ENCODE data around the gene INAFM1.
A peak's percentile ranks its signal among the peaks of the same experiment; 100 is the strongest.

GRCh38 chr19:47296036-47296435 lies 21.4 kb downstream of the INAFM1 start:
- peak; percentile 80 for TF ChIP-seq CTCF (IDR thresholded peaks at IDR 0.05)
- no peak for TF ChIP-seq CREB1 (CRISPR knock-in tag; IDR thresholded peaks at IDR 0.05)
- no peak for TF ChIP-seq TEAD4 (CRISPR knock-in tag; IDR thresholded peaks at IDR 0.05)
- TF ChIP-seq ATF6 (CRISPR knock-in tag; IDR thresholded peaks at IDR 0.05) = no peak
- no peak for TF ChIP-seq STAT6 (CRISPR knock-in tag; conservative IDR thresholded peaks at IDR 0.05; ENCODE audit: low read depth)
- no peak for TF ChIP-seq SMAD3 (CRISPR knock-in tag; IDR thresholded peaks at IDR 0.05; ENCODE audit: borderline replicate concordance)
- TF ChIP-seq MAX (CRISPR knock-in tag; IDR thresholded peaks at IDR 0.05) = no peak
- no peak for TF ChIP-seq JUN (CRISPR knock-in tag; IDR thresholded peaks at IDR 0.05)

All from WTC11 (cell line).